Nucleus accumbens (tissue), 56 donors: Measurements from ENCODE around the gene SYNJ2.

Experiments used
- DNase-seq, 56 donors: peaks; one replicate each; lab custom pipeline; 2025; lab: John Stamatoyannopoulos, UW

The SYNJ2 gene

DNA sequence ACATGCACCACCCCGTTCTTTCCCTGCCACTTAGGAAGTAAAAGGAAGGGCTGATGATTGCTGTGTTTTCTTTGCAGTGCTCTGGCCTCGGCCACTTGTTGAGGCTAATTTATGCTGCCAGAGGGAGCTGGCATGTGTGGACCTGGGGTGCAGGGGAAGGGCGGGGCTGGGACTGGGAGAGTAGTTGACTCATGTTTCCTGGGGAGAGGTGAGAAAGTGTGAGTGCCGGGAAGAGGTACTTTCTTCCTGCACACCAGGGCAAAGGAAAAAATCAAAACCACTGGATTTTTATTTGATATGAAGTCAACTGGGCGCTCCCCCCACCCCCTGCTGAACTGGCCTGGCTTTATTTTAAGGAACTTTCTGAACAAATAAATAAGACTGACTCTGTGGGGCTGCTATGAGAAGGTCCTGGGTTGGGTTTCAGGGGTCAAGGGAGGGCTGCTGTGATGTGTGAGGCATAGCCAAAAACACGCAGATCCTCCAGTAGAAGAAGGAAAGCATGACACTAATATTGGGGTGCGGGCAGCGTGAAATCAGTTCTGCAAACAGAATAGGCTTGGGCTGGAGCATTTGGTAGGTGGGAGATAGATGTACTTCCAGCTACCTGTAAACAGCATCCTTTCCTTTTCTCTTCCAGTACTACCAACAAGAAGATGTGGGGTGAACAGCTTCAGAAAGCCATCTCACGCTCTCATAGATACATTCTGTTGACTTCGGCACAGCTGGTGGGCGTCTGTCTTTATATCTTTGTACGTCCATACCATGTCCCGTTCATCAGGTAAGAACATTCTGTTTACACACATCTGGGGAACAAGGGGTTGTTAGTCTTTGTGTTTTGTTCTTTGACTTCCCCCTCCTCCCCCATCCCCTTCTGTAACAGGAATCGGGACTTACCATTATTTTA lies 87.5 kb downstream of the SYNJ2 start:
- no peak for DNase-seq

DNA sequence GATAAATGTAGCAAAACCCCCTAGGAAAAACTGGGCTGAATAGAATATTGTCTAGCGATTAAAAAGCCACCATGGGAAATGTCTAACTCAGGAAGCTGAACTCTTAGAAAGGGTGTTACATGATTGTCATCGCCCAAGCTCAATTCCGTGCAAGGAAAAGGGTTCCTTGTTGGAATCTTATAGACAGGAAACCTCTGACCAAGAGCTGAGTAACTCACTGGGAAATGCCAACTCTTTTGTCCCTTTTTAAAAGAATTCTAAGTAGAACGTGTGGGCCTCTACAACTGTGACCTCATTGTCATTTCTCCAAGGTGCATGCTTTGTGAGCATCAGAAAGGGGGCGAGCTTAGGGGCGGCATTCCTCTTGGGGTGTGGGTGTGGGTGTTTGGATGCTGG lies 88.1 kb downstream of the SYNJ2 start:
- no peak for DNase-seq

DNA sequence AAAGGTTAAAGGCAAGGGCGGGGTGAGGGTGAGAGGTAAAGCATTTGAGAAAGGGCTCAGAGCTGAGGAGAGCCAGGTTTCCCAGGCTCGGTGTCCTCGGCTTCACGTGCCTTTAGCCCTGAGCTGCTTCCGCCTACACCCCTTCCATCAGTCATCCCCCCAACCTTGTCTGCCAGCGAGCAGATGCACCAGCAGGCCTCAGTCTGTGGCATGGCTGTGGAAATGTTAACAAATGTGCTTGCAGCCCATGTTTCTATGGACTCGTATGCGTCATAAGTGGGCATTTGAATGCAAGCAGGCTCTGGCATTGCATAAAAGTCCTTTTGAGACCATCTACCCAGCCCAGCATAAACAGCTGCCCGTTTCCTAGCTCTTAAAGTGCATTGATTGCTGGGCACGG lies 88.8 kb downstream of the SYNJ2 start:
- DNase-seq, result peak in 2 of 56 donors; percentile 21 to 28

- no peak for DNase-seq
These were observed 89.7 kb downstream of the SYNJ2 start for GRCh38 chr6:158071121-158072082.

DNA sequence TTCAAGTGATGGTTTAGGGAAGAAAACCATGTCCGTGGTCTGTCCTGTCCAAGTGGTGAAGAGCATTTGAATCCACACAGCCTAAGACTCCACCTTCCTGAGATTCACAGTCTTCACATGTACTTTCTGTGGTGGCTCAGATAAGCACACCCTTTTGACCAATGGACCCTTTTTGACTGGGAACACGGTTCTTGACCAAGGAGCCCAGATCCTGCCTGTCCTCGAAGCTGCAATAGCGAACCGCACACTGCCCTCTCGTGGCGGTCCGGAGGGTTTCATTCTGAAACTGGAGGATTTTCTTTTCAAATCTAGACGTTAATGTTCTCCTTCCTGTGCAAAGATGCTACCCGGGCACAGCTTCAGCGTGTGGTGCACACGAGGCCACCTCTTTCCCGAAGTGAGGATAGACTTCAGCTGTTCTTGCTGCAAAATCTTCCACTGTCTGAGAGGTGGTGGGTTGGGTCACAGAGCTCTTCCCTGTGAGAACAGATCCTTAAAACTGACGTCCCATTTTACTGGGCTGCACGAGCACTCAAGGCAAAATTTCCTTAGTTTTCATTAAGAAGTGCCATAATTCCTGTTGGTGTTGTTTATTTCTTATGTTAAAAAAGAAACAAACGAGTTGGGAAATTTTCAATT lies 90.5 kb downstream of the SYNJ2 start:
- peak in 48 of 56 donors; percentile 12 to 86 (median 58) for DNase-seq

DNA sequence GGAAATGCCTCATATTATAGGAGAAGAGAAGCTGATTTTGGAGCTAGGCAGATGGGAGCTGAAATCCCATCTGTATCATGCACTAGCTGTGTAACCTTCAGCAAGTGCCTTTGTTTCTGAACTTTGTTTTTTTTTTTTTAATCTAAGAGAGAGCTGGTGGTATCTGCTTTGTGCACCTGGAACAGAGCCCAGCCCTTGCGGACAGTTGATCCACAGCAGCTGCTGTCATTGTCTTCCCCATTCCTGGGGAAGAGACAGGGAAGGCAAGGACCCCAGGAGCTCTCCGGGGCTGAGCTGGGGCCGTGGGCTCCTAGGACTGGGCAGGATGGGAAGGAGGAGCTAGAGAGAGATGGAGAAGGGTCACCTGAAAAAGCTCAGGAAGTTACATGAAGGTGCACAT lies 92.1 kb downstream of the SYNJ2 start:
- DNase-seq, result no peak

DNA sequence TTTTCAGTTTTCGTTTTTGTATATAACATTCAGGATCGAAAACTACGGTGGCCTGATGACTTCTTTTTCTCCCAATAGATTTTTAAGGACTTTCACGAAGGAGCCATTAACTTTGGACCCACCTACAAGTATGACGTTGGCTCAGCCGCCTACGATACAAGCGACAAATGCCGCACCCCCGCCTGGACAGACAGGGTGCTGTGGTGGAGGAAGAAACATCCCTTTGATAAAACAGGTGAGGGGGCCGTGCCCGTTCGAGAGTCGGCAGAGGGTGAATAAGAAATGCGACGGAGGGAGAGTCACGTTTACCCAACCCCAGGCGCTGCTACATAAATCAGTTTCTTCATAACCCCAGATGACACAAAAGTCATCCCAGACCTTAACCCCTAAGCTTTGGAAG lies 94.9 kb downstream of the SYNJ2 start:
- no peak for DNase-seq

DNA sequence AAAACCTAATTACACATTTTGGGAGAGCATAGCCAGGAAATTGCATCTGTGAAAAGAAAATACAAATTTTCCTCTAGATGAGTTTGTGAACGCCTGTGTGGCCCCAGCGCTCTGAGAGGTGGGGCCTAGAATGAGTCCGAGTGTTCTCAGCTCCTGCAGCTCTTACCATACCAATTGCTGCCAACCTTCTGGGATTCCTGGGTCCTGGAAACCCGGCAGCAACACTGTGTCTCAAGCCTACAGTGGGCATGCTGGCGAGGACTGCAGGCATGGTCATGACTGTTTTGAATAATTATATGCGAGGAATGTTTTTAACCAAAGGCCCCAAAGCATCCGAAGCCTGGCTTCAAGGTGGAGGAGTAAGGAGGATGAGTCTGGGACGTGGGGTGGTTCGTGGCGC lies 96.0 kb downstream of the SYNJ2 start:
- DNase-seq, result no peak

DNA sequence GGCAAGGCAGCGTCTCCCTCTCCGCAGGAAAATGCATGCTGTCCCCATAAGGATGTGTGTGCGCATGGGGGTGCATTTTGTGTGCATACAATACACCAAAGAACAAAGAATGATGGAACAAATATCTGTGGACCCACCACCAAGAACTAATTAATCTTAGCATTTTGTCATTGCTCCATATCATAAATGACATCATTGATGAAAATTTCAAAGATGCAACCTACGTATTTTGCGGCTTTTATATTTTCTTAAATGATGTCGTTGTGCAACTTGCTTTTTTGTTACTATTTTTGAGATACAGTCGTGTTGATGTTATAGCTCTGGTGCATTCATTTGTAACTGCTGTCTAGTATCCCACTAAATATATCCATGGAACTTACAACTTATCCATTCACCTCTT lies 96.7 kb downstream of the SYNJ2 start:
- DNase-seq, result no peak

DNA sequence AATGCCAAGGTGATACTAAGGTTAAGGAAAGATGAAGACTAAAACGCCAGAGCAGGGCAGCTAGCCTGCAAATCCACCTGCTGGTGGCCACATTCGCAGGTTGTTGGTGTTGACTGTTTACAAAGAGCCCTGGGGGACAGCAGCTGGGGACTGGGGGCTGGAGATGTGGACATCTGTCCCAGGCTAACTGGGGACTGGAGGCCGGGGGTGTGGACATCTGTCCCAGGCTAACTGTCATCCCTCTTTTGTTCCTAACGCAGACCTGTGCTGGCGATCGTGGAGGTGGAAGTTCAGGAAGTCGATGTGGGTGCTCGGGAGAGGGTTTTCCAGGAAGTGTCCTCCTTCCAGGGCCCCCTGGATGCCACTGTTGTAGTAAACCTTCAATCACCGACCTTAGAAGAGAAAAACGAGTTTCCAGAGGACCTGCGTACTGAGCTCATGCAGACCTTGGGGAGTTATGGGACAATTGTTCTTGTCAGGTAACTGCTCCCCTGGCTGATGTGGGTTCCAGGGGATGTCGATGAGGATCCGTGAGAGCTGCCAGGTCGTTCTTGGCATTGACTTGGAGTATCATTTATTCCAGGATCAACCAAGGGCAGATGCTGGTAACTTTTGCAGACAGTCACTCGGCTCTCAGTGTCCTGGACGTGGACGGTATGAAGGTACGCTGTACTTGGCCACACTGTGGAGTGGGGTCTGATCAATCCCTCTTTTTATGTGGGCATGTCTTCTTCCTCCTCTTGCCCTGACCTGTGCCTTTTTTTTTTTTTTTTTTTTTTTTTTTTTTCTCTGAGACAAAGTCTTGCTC lies 99.4 kb downstream of the SYNJ2 start:
- no peak for DNase-seq

DNA sequence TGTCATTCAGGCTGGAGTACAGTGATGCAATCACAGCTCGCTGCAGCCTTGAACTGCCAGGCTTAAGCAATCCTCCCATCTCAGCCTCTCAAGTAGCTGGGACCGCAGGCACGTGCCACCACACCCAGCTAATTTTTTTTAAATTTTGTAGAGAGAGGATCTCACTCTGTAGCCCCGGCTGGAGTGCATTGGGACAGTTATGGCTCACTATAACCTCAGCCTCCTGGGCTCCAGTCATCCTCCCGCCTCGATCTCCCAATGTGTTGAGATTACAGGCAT lies 99.9 kb downstream of the SYNJ2 start:
- DNase-seq, result no peak

GRCh38 chr6:158083455-158084325 lies 102.0 kb downstream of the SYNJ2 start:
- DNase-seq, result no peak

DNA sequence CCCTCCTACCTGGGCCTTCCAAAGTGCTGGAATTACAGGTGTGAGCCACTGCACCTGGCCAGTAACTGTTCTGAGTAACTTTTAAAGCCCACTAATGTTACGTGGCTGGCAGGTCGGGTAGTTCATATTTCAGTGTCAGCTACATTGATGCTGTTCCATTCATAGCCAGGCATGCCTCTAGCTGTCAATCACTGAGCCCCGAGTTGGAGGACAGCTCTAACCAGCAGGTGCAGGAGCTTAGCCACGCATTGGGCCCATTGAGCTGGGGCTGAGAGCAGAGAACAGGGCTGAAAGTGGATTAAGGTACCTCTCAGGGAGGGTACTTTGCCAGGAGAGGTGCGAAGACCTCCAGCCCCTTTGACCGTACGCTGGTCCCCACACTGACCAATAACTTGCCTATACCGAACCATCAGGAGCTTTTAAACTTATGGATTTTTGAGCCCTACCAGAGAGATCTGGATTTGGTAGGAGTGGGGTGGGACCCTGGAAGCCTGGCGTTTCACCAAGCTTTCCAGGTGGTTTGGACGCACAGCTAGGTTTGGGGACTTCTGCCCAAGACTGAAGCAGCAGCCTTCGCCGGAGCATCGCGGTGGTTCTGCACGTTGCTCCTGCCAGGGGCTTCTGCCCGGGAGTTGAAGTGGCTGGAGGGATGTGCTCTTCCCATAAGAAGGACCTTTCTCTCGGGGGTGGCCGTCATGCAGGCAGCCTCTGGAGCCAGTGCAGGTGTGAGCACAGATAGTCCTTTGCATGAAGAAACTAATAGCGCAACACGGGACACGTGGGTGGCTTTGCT lies 103.8 kb downstream of the SYNJ2 start:
- no peak for DNase-seq

GRCh38 chr6:158086054-158086503 lies 104.4 kb downstream of the SYNJ2 start:
- no peak for DNase-seq

DNA sequence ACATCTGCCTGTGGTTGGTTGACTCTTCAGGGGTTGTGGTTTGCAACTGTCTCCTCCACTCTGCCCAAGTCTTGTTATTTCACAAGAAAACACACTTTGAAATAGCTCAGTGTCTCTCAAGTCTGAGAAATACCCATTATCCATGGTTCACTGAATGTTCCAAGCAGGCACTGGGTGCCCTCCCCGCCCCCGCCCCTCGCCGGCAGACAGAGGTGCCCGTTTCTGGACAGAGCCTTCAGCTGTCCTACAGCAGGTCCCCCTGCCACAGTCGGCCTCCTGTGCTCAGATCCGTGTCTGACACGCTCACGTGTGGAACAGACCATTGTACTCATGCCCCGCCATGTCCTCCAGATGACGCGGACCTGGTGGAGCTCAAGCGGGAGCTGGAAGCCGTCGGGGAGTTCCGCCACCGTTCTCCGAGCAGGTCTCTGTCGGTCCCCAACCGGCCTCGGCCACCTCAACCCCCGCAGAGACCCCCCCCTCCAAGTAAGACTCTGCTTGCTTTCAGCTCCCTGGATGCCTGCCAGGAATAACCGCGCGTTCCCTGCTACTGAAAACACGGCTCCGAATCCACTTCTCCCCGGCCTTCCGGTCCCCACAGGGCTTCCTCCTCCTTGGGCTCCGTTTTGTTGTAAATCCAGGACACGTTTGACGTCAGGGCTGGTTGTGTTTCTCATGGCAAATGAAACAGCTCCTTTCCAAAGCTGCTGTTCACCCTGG lies 105.0 kb downstream of the SYNJ2 start:
- peak in 18 of 56 donors; percentile 14 to 61 (median 28) for DNase-seq

DNA sequence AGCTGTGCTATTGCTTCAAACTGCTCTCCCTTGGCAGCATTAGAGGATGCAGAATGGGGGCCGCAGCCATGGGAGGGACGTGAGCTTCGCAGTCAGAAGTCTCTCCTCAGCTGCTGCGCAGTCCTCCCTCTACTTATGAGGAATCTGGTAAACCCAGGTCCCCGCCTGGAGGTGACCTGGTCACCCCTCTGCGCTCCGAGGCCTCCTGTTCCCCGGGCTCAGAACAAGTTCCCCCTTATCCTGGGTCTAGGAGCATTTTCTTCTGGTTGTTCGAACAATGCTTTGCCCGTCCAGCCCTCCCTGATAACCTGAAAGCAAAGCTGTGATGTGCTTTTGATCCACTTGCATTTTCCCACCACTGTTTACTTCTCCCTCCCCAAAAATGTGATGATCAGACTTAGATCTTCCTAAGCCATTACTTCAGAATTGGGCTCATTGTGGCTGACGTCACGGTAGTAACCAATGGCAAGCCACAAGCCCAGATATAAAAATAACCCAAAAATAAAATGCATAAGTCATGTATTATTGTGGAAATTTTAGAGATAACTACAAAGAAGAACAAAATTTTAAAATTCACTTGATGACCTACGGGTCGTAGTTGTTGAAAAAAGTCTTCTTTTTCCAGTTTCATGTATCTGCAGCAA lies 105.7 kb downstream of the SYNJ2 start:
- DNase-seq, result no peak

DNA sequence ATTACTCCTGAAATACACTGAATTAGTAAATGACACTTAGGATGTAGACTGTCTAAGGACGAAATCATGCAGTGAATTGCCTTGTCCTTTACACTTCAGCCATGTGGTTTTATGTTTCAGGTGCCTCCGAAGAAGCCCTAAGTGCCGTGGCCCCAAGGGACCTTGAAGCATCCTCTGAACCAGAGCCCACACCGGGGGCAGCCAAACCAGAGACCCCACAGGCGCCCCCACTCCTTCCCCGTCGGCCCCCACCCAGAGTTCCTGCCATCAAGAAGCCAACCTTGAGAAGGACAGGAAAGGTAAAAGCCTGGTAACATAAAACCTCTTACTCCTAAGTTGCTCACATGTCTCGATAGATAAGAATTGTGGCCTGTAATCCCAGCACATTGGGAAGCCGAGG lies 111.1 kb downstream of the SYNJ2 start:
- no peak for DNase-seq
